ENCODE measurements around the gene TENT4A. TPM values are rescaled to one million over a fixed set of nuclear protein-coding genes. Genes with fewer than 3 reads are reported as not detected.

TENT4A gene
- 31.0 TPM for total RNA-seq

GRCh38 chr5:6713274-6714225, at the start of gene TENT4A:
Gene TENT4A, plus strand, starts transcription at chr5:6713432. Its CDS starts 552 bp downstream, at chr5:6713984.

Other genes starting within 250 kb of the TENT4A start
- gene NSUN2, start 80.4 kb upstream of the TENT4A start, total RNA-seq = 50.1 TPM
- 13.3 TPM for gene SRD5A1, start 80.0 kb upstream of the TENT4A start, total RNA-seq

Measured in metanephros (tissue), 1 donor.